SK-N-SH treated with all-trans-retinoic acid at 6 μM for 48 hours (cell line): ENCODE data around the gene SETD1A.

ENCODE experiments used
- ARNTL ChIP-seq: fragments of 450-650 bp; formaldehyde crosslinking; IDR thresholded peaks from 2 replicates; pipeline ENCODE4 v1.5.0; 2020; ENCODE audit warnings: low read depth, mild to moderate bottlenecking, moderate library complexity, borderline replicate concordance
- BACH2 ChIP-seq: fragments of 250-450 bp; sonication (Bioruptor Pico); IDR thresholded peaks from 2 replicates; pipeline ENCODE4 v1.9.0; 2021; ENCODE audit warnings: mild to moderate bottlenecking, borderline replicate concordance
- CREB5 ChIP-seq: fragments of 250-450 bp; sonication (Bioruptor Pico); IDR thresholded peaks from 2 replicates; pipeline ENCODE4 v1.5.1; 2020; ENCODE audit warnings: low read depth, mild to moderate bottlenecking, moderate library complexity
- ESRRG ChIP-seq: fragments of 250-450 bp; sonication (Bioruptor Pico); IDR thresholded peaks from 2 replicates; pipeline ENCODE4 v1.6.1; 2021; ENCODE audit warnings: mild to moderate bottlenecking
- ISL1 ChIP-seq: fragments of 250-450 bp; sonication (Bioruptor Pico); IDR thresholded peaks from 2 replicates; pipeline ENCODE4 v2.1.2; 2022; ENCODE audit warnings: mild to moderate bottlenecking, moderate library complexity
- PATZ1 ChIP-seq: fragments of 250-450 bp; sonication (Bioruptor Pico); IDR thresholded peaks from 2 replicates; pipeline ENCODE4 v1.8.0; 2020; ENCODE audit warnings: mild to moderate bottlenecking, moderate library complexity, borderline replicate concordance
- POU6F1 ChIP-seq: fragments of 250-450 bp; sonication (Bioruptor Pico); IDR thresholded peaks from 2 replicates; pipeline ENCODE4 v1.8.0; 2021; ENCODE audit warnings: low read depth, mild to moderate bottlenecking, moderate library complexity, borderline replicate concordance
- PPARA ChIP-seq: fragments of 250-450 bp; sonication (Bioruptor Pico); IDR thresholded peaks from 2 replicates; pipeline ENCODE4 v1.5.0; 2020; ENCODE audit warnings: mild to moderate bottlenecking, borderline replicate concordance
- TOX ChIP-seq: fragments of 250-450 bp; sonication (Bioruptor Pico); IDR thresholded peaks from 2 replicates; pipeline ENCODE4 v1.8.0; 2021; ENCODE audit warnings: mild to moderate bottlenecking, moderate library complexity, borderline replicate concordance
- TSHZ2 ChIP-seq: fragments of 250-450 bp; sonication (Bioruptor Pico); IDR thresholded peaks from 2 replicates; pipeline ENCODE4 v1.5.0; 2020; ENCODE audit warnings: mild to moderate bottlenecking, moderate library complexity
- ZFP3 ChIP-seq: fragments of 250-450 bp; sonication (Bioruptor Pico); IDR thresholded peaks from 2 replicates; pipeline ENCODE4 v1.5.0; 2020; ENCODE audit warnings: mild to moderate bottlenecking, moderate library complexity
- ZFP30 ChIP-seq: fragments of 450-650 bp; formaldehyde crosslinking; IDR thresholded peaks from 2 replicates; pipeline ENCODE4 v1.5.0; 2022; ENCODE audit warnings: mild to moderate bottlenecking, moderate library complexity
- ZNF565 ChIP-seq: fragments of 450-650 bp; formaldehyde crosslinking; conservative IDR thresholded peaks from 2 replicates; pipeline ENCODE4 v1.5.0; 2020; ENCODE audit warnings: low read depth, mild to moderate bottlenecking, moderate library complexity

GRCh38 chr16:31023252-31023602, 65.7 kb downstream of the SETD1A start:
- no peak for TF ChIP-seq PATZ1 (CRISPR knock-in tag)
- no peak for TF ChIP-seq ZNF565 (CRISPR knock-in tag)
- no peak for TF ChIP-seq ZFP3
- no peak for TF ChIP-seq TSHZ2 (CRISPR knock-in tag)
- TF ChIP-seq PPARA (CRISPR knock-in tag) = no peak
- TF ChIP-seq ARNTL = no peak
- TF ChIP-seq ESRRG (CRISPR knock-in tag) = no peak
- TF ChIP-seq TOX = no peak
- TF ChIP-seq BACH2 (CRISPR knock-in tag) = no peak
- no peak for TF ChIP-seq POU6F1 (CRISPR knock-in tag)
- no peak for TF ChIP-seq ISL1
- no peak for TF ChIP-seq CREB5 (CRISPR knock-in tag)
- no peak for TF ChIP-seq ZFP30 (CRISPR knock-in tag)
